Measurements from ENCODE around the gene ZNF346.

ZNF346 gene

DNA sequence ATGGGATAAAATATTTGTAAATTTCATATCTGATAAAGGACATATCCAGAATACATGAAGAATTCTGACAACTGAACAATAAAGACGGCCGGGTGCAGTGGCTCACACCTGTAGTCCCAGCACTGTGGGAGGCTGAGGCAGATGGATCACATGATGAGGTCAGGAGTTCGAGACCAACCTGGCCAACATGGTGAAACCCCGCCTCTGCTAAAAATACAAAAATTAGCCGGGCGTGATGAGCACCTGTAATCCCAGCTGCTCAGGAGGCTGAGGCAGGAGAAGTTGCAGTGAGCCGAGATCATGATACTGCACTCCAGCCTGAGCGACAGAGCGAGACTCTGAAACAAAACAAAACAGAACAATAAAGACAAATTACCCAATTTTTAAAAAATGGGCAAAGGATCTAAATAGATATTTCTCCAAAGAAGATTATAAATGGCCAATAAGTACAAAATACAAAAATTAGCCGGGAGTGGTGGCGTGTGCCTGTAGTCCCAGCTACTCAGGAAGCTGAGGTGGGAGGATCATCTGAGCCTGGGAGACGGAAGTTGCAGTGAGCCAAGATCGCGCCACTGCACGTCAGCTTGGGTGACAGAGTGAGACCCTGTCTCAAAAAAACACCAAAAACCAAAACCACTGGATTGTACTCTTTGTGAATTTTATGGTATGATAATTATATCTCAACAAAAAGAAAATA lies 101.4 kb downstream of the ZNF346 start:
- Histone ChIP-seq H3K27ac (ENCODE audit: low read depth, low read length) (no peak overlapping the region), H3K4me1 (ENCODE audit: control insufficient read depth, insufficient read depth, low read length) (no peaks in the 10 kb centered on the region), H3K9ac (ENCODE audit: low read length) (no peak overlapping the region), H3K27me3 (ENCODE audit: control insufficient read depth, insufficient read depth, low read length) (no peaks in the 10 kb centered on the region), H3K36me3 (ENCODE audit: control insufficient read depth, insufficient read depth, low read length) (no peaks in the 10 kb centered on the region), H3K4me3 (ENCODE audit: low read length) (no peak overlapping the region)

DNA sequence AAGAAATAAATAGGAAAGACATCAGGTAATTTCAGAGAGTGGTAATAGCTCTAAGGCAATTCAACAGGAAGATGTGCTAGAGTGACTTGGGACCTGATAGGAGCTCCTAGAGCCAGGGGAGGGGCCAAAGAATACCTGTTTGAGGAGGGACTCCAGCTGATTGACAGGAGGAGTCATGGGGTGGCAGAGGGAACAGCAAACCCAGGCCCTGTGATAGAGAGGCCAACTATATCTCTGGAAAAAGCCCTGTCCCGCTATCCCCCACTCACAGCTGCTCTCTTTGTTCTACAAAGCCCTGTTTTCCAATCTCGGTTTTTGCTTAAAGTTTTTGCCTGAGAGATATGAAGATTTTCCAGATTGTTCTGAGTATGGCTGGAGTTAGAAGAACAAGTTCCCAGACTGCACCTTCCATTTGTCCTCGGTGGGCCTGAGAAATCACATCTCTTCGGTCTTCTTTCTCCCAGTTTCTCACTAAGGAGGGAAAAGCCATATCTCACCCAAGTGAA lies 102.0 kb downstream of the ZNF346 start:
- H3K9ac ChIP-seq (ENCODE audit: low read length) = no peak overlapping the region

DNA sequence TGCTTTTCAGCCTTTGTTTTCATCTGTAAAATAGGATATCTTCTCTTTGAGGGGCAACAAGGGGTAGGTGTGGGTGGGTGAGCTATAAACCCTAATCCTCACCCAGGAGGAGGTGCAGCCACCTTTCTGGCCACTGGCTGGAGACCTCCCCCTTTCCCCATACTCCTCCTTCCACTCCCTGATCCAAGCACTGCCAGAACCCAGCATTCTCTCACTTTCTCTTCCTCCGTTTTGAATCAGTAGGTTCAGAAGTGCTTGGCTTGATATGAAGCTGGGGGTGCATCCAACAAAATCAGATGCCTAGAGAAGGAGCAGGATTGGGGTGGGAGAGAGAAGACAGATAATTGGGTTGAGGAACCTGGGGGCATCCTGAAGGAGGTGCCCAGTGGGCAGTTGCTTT lies 104.3 kb downstream of the ZNF346 start:
- Histone ChIP-seq H3K4me1 (ENCODE audit: control insufficient read depth, insufficient read depth, low read length) (no peaks in the 10 kb centered on the region), H3K27me3 (ENCODE audit: control insufficient read depth, insufficient read depth, low read length) (no peaks in the 10 kb centered on the region), H3K4me3 (ENCODE audit: low read length) (no peak overlapping the region), H3K36me3 (ENCODE audit: control insufficient read depth, insufficient read depth, low read length) (no peaks in the 10 kb centered on the region), H3K27ac (ENCODE audit: low read depth, low read length) (no peak overlapping the region), H3K9ac (ENCODE audit: low read length) (no peak overlapping the region)

More for the DNA sequence above, 102.0 kb downstream of the ZNF346 start:
- Histone ChIP-seq H3K4me3 (ENCODE audit: low read length) (no peak overlapping the region), H3K27ac (ENCODE audit: low read depth, low read length) (no peak overlapping the region), H3K27me3 (ENCODE audit: control insufficient read depth, insufficient read depth, low read length) (no peaks in the 10 kb centered on the region), H3K4me1 (ENCODE audit: control insufficient read depth, insufficient read depth, low read length) (no peaks in the 10 kb centered on the region), H3K36me3 (ENCODE audit: control insufficient read depth, insufficient read depth, low read length) (no peaks in the 10 kb centered on the region)

DNA sequence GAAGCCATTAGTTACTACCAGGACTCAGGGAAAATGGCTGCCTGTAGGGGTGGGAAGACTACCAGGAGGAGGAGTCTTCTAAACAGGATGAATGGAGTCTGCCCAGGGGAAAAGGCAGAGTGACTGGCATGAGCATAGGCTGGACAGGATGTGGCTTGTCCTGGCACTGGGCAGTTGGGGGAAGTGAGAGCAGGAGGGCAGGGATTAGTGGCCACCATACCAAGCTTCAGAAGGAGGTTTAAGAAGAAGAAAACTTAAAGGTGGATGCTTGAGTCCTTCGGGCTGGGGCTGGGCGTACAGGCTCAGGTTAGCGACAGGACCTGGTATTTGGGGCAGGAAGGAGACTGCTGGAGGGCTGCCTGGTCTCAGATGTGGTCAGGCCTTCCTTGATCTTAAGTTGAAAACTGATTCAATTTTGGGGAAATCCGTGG lies 106.1 kb downstream of the ZNF346 start:
- Histone ChIP-seq H3K27ac (ENCODE audit: low read depth, low read length) (no peak overlapping the region), H3K9ac (ENCODE audit: low read length) (no peak overlapping the region), H3K4me3 (ENCODE audit: low read length) (no peak overlapping the region), H3K4me1 (ENCODE audit: control insufficient read depth, insufficient read depth, low read length) (no peaks in the 10 kb centered on the region), H3K27me3 (ENCODE audit: control insufficient read depth, insufficient read depth, low read length) (no peaks in the 10 kb centered on the region), H3K36me3 (ENCODE audit: control insufficient read depth, insufficient read depth, low read length) (no peaks in the 10 kb centered on the region)

DNA sequence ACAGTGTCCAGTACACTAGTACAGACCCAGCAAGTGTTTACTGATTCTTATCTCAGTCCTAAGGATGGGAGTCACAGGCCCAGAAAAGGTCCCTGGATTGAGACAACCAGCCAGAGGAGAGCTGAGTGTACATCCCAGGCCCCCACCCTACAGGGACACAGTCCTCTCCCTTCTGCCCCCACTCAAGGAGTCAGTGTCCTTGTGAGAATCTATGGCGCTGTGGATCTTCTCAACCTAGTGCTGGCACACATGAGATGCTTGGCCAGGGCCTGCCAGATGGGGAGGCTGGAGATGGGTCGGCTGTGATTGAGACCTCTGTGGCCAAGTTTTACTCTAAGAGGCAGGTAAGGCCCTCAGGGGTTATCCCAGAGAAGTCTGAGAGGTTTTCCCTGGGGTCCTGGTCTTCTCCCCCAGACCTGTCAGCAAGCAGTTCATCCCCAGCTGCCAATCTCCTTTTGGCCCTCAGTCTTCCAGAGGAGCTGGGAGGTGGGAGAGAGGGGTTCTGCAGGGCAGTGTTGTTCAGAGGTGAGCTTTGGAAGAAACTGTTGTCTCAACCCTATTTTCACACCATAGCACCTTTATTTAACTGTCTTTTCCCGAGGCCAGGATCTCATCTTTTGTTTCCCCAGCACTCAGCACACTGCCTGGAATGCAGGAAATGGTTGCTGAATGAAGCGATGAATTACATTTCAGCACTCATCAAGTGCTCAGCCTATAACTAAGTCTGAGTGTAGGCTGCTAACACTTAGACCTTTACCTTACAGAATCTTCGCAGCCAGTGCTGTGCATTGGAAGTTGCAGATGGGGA lies 107.9 kb downstream of the ZNF346 start:
- Histone ChIP-seq H3K4me3 (ENCODE audit: low read length) (no peak overlapping the region), H3K27me3 (ENCODE audit: control insufficient read depth, insufficient read depth, low read length) (no peaks in the 10 kb centered on the region), H3K4me1 (ENCODE audit: control insufficient read depth, insufficient read depth, low read length) (peaks cover 8% of the 10 kb centered on the region), H3K9ac (ENCODE audit: low read length) (no peak overlapping the region), H3K27ac (ENCODE audit: low read depth, low read length) (no peak overlapping the region), H3K36me3 (ENCODE audit: control insufficient read depth, insufficient read depth, low read length) (no peaks in the 10 kb centered on the region)

Measured in rectal smooth muscle tissue (tissue), 1 donor.